Measurements from ENCODE around the gene HAPSTR1.

HAPSTR1 gene

DNA sequence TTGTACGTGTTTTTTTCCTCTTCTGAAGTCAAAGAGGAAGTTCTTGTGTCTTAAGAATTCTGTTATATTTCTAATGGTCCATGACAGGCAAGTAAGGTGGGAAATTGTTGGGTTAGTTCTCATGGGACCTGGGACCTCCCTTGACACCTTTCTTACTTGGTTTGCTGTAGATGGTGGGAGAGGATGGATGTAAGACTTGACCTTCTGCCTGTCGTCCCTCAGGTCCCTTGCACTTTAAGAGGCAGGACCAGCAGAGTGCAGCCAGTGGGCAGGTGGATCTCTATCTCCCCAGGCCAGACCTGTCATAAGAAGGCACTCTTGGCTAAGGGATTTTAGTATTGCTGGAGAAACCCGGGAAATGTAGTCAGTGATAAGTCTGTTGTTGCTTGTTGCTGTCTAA, 12.1 kb downstream of the HAPSTR1 start:
- H3K27me3 ChIP-seq (ENCODE audit: control insufficient read depth in 1 of 2, insufficient read depth in 1 of 2, low read length in 2 of 2) = no peaks in the 10 kb centered on the region
- H3K4me1 ChIP-seq (ENCODE audit: control insufficient read depth, insufficient read depth, low read depth, low read length) = peaks cover 15% of the 10 kb centered on the region
- no peaks in the 10 kb centered on the region for H3K9me3 ChIP-seq (ENCODE audit: control insufficient read depth, low read length)
- no peak overlapping the region for H3K4ac ChIP-seq (ENCODE audit: low read depth in 1 of 2, low read length in 2 of 2)
- no peak overlapping the region for H2AK5ac ChIP-seq (ENCODE audit: low read length, severe bottlenecking)
- no peak overlapping the region for H2BK5ac ChIP-seq (ENCODE audit: low read depth, low read length, poor library complexity, severe bottlenecking)
- H2BK120ac ChIP-seq (ENCODE audit: low read depth, low read length) = no peak overlapping the region
- H2BK12ac ChIP-seq (ENCODE audit: low read length in 2 of 2) = no peak overlapping the region
- no peak overlapping the region for H3K9ac ChIP-seq (ENCODE audit: low read length)
- H2AFZ ChIP-seq (ENCODE audit: low read depth, low read length) = no peak overlapping the region
- H3K4me3 ChIP-seq (ENCODE audit: insufficient read depth in 1 of 2, low read depth in 1 of 2, low read length in 2 of 2) = no peak overlapping the region
- H3K23ac ChIP-seq (ENCODE audit: low read length in 2 of 2) = no peak overlapping the region
- no peak overlapping the region for H3K18ac ChIP-seq (ENCODE audit: low read depth in 1 of 2, low read length in 2 of 2)
- DNase-seq = no peak
- H3K4me2 ChIP-seq (ENCODE audit: low read length, poor library complexity, severe bottlenecking) = no peak overlapping the region
- H4K8ac ChIP-seq (ENCODE audit: low read length) = no peak overlapping the region
- H4K91ac ChIP-seq (ENCODE audit: low read length) = no peak overlapping the region
- H3K27ac ChIP-seq (ENCODE audit: low read length, poor library complexity, severe bottlenecking) = no peak overlapping the region
- H3K79me1 ChIP-seq (replicated peaks; ENCODE audit: low read length, poor library complexity, severe bottlenecking) = no peaks in the 10 kb centered on the region
- 92% methylated on average over 3 of the region's 3 CpGs for WGBS
- peaks cover 36 to 98% of the 10 kb centered on the region in 2 experiments for H3K36me3 ChIP-seq (ENCODE audit: control insufficient read depth in 1 of 2, insufficient read depth in 2 of 2, low read depth in 1 of 2, low read length in 2 of 2)
- H3K14ac ChIP-seq (ENCODE audit: low read length in 2 of 2) = no peak overlapping the region
- H2BK15ac ChIP-seq (ENCODE audit: low read depth, poor library complexity, severe bottlenecking) = no peak overlapping the region

DNA sequence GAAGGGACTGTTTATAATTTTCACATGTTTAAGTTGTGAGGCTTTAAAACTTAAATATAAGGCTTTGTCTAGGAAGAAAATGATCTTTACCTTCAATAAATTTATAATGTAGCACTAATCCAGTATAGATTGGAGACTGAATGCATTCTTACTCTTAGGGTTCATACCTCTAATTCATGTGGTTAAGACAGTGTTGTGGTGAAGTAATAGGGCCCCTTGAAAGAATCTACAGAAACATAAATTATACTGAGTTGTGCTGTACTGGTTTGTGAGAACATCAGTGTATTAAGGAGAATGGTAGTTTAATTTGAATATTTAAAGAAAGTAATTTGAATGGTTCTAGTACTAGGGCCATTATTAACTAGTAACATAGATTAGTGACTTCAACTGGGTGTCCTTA, 13.7 kb downstream of the HAPSTR1 start:
- Histone ChIP-seq H3K9ac (ENCODE audit: low read length) (no peak overlapping the region), H4K91ac (ENCODE audit: low read length) (no peak overlapping the region), H3K4me1 (ENCODE audit: control insufficient read depth, insufficient read depth, low read depth, low read length) (peaks cover 9% of the 10 kb centered on the region), H3K9me3 (ENCODE audit: control insufficient read depth, low read length) (no peaks in the 10 kb centered on the region), H3K4me2 (ENCODE audit: low read length, poor library complexity, severe bottlenecking) (no peak overlapping the region), H3K27ac (ENCODE audit: low read length, poor library complexity, severe bottlenecking) (no peak overlapping the region), H3K18ac (ENCODE audit: low read depth in 1 of 2, low read length in 2 of 2) (no peak overlapping the region), H3K36me3 (ENCODE audit: control insufficient read depth in 1 of 2, insufficient read depth in 2 of 2, low read depth in 1 of 2, low read length in 2 of 2) (peaks cover 35 to 99% of the 10 kb centered on the region in 2 experiments), H4K8ac (ENCODE audit: low read length) (no peak overlapping the region), H3K79me1 (replicated peaks; ENCODE audit: low read length, poor library complexity, severe bottlenecking) (no peaks in the 10 kb centered on the region), H3K4me3 (ENCODE audit: insufficient read depth in 1 of 2, low read depth in 1 of 2, low read length in 2 of 2) (no peak overlapping the region), H2BK15ac (ENCODE audit: low read depth, poor library complexity, severe bottlenecking) (no peak overlapping the region), H3K4ac (ENCODE audit: low read depth in 1 of 2, low read length in 2 of 2) (no peak overlapping the region), H2BK120ac (ENCODE audit: low read depth, low read length) (no peak overlapping the region), H3K23ac (ENCODE audit: low read length in 2 of 2) (no peak overlapping the region), H2BK5ac (ENCODE audit: low read depth, low read length, poor library complexity, severe bottlenecking) (no peak overlapping the region), H3K14ac (ENCODE audit: low read length in 2 of 2) (no peak overlapping the region), H2AFZ (ENCODE audit: low read depth, low read length) (no peak overlapping the region), H2BK12ac (ENCODE audit: low read length in 2 of 2) (no peak overlapping the region), H3K27me3 (ENCODE audit: control insufficient read depth in 1 of 2, insufficient read depth in 1 of 2, low read length in 2 of 2) (no peaks in the 10 kb centered on the region), H2AK5ac (ENCODE audit: low read length, severe bottlenecking) (no peak overlapping the region)
- DNase-seq = peak; percentile 30

GRCh38 chr16:9107025-9107970, 15.9 kb downstream of the HAPSTR1 start:
- WGBS = 95% methylated on average over 9 of the region's 9 CpGs
- Histone ChIP-seq H3K36me3 (ENCODE audit: control insufficient read depth in 1 of 2, insufficient read depth in 2 of 2, low read depth in 1 of 2, low read length in 2 of 2) (peaks cover 30 to 94% of the 10 kb centered on the region in 2 experiments), H3K4me2 (ENCODE audit: low read length, poor library complexity, severe bottlenecking) (no peak overlapping the region)

DNA sequence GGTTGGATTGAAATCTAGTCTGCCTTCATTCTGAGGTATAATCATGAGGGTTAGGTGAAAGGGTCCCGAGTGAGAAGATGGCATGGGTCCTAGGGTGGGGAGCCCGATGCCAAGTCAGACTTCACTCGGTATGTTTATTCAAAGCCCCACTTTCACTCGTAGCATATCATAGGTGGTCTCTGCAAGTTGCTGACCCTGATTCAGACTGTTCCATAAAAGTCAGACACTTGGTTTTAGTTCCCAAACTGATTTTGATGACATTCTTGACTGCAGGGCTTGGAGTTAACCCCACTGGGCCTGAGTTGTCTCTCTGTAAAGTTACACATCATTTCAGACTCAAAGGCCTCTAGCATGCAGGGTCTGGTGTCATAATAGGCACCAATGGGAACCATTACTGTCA, 17.8 kb downstream of the HAPSTR1 start:
- no peak for DNase-seq
- Histone ChIP-seq H3K4ac (ENCODE audit: low read depth in 1 of 2, low read length in 2 of 2) (no peak overlapping the region), H3K18ac (ENCODE audit: low read depth in 1 of 2, low read length in 2 of 2) (no peak overlapping the region), H3K23ac (ENCODE audit: low read length in 2 of 2) (no peak overlapping the region), H2BK5ac (ENCODE audit: low read depth, low read length, poor library complexity, severe bottlenecking) (no peak overlapping the region), H3K4me2 (ENCODE audit: low read length, poor library complexity, severe bottlenecking) (no peak overlapping the region), H3K4me1 (ENCODE audit: control insufficient read depth, insufficient read depth, low read depth, low read length) (peaks cover 13% of the 10 kb centered on the region), H2BK120ac (ENCODE audit: low read depth, low read length) (no peak overlapping the region), H3K9ac (ENCODE audit: low read length) (peak overlapping the region; percentile 21), H4K8ac (ENCODE audit: low read length) (no peak overlapping the region), H3K4me3 (ENCODE audit: insufficient read depth in 1 of 2, low read depth in 1 of 2, low read length in 2 of 2) (no peak overlapping the region), H2AFZ (ENCODE audit: low read depth, low read length) (no peak overlapping the region), H3K9me3 (ENCODE audit: control insufficient read depth, low read length) (no peaks in the 10 kb centered on the region), H3K14ac (ENCODE audit: low read length in 2 of 2) (no peak overlapping the region), H3K27me3 (ENCODE audit: control insufficient read depth in 1 of 2, insufficient read depth in 1 of 2, low read length in 2 of 2) (no peaks in the 10 kb centered on the region), H4K91ac (ENCODE audit: low read length) (no peak overlapping the region), H3K27ac (ENCODE audit: low read length, poor library complexity, severe bottlenecking) (no peak overlapping the region), H2BK15ac (ENCODE audit: low read depth, poor library complexity, severe bottlenecking) (no peak overlapping the region), H2AK5ac (ENCODE audit: low read length, severe bottlenecking) (no peak overlapping the region), H2BK12ac (ENCODE audit: low read length in 2 of 2) (no peak overlapping the region), H3K79me1 (replicated peaks; ENCODE audit: low read length, poor library complexity, severe bottlenecking) (no peaks in the 10 kb centered on the region), H3K36me3 (ENCODE audit: control insufficient read depth in 1 of 2, insufficient read depth in 2 of 2, low read depth in 1 of 2, low read length in 2 of 2) (peaks cover 22 to 90% of the 10 kb centered on the region in 2 experiments)
- WGBS = 95% methylated on average over 4 of the region's 4 CpGs

More at GRCh38 chr16:9107025-9107970, 15.9 kb downstream of the HAPSTR1 start:
- Histone ChIP-seq H2BK5ac (ENCODE audit: low read depth, low read length, poor library complexity, severe bottlenecking) (no peak overlapping the region), H3K14ac (ENCODE audit: low read length in 2 of 2) (no peak overlapping the region), H2AK5ac (ENCODE audit: low read length, severe bottlenecking) (no peak overlapping the region), H2AFZ (ENCODE audit: low read depth, low read length) (no peak overlapping the region), H3K9ac (ENCODE audit: low read length) (no peak overlapping the region), H3K18ac (ENCODE audit: low read depth in 1 of 2, low read length in 2 of 2) (no peak overlapping the region), H3K4me1 (ENCODE audit: control insufficient read depth, insufficient read depth, low read depth, low read length) (peaks cover 9% of the 10 kb centered on the region), H3K4ac (ENCODE audit: low read depth in 1 of 2, low read length in 2 of 2) (no peak overlapping the region), H2BK15ac (ENCODE audit: low read depth, poor library complexity, severe bottlenecking) (no peak overlapping the region), H3K4me3 (ENCODE audit: insufficient read depth in 1 of 2, low read depth in 1 of 2, low read length in 2 of 2) (no peak overlapping the region), H3K9me3 (ENCODE audit: control insufficient read depth, low read length) (no peaks in the 10 kb centered on the region), H2BK12ac (ENCODE audit: low read length in 2 of 2) (no peak overlapping the region), H3K23ac (ENCODE audit: low read length in 2 of 2) (peak overlapping the region in 1 of 2 experiments; percentile 49), H4K91ac (ENCODE audit: low read length) (no peak overlapping the region), H2BK120ac (ENCODE audit: low read depth, low read length) (no peak overlapping the region), H3K79me1 (replicated peaks; ENCODE audit: low read length, poor library complexity, severe bottlenecking) (no peaks in the 10 kb centered on the region), H3K27me3 (ENCODE audit: control insufficient read depth in 1 of 2, insufficient read depth in 1 of 2, low read length in 2 of 2) (no peaks in the 10 kb centered on the region), H4K8ac (ENCODE audit: low read length) (no peak overlapping the region), H3K27ac (ENCODE audit: low read length, poor library complexity, severe bottlenecking) (no peak overlapping the region)
- no peak for DNase-seq
